WTC11 (cell line): ENCODE results near the gene ZFAND6. TPM values are rescaled to one million over a fixed set of nuclear protein-coding genes. Genes with fewer than 3 reads are reported as not detected.

Source experiments
- ATAC-seq: fragments of 200-7000 bp; cut with Tn5 transposase; 2 replicates; pipeline ENCODE4 v1.10.0; 2021; ENCODE audit warnings: mild to moderate bottlenecking, moderate library complexity
- CTCF ChIA-PET: fragments of 300-600 bp; sonication (Branson Sonifier 250); formaldehyde crosslinking; loops from one replicate; lab custom pipeline; 2021; ENCODE audit warnings: antibody characterized with exemption; lab: Charles Lee
- POLR2A ChIA-PET: fragments of 350-600 bp; sonication (Branson Sonifier 250); formaldehyde crosslinking; loops from one replicate; lab custom pipeline; 2021; ENCODE audit warnings: antibody characterized with exemption; lab: Charles Lee
- DNase-seq: peaks from one replicate; pipeline ENCODE4 v3.0.0; 2021; ENCODE audit warnings: low spot score
- H3K27ac Mint-ChIP-seq: 2 replicates; pipeline ENCODE4 v1.8.0; 2021; ENCODE audit warnings: mixed read lengths
- H3K27me3 Mint-ChIP-seq: 2 replicates; pipeline ENCODE4 v1.8.0; 2021; ENCODE audit warnings: low read depth, mild to moderate bottlenecking, moderate library complexity, mixed read lengths
- H3K36me3 Mint-ChIP-seq: 2 replicates; pipeline ENCODE4 v1.8.0; 2021; ENCODE audit warnings: mixed read lengths
- H3K4me1 Mint-ChIP-seq: 2 replicates; pipeline ENCODE4 v1.8.0; 2022; ENCODE audit warnings: mixed read lengths
- H3K4me3 Mint-ChIP-seq: 2 replicates; pipeline ENCODE4 v1.8.0; 2021; ENCODE audit warnings: mild to moderate bottlenecking, moderate library complexity, mixed read lengths
- H3K9me3 Mint-ChIP-seq: 2 replicates; pipeline ENCODE4 v1.8.0; 2021; ENCODE audit warnings: mixed read lengths
- ATF1 ChIP-seq: sonication (generic); formaldehyde crosslinking; IDR thresholded peaks from 2 replicates; pipeline ENCODE4 v1.8.1; 2023; ENCODE audit warnings: mild to moderate bottlenecking, moderate library complexity, missing genetic modification reagents
- CREM ChIP-seq: sonication (generic); formaldehyde crosslinking; IDR thresholded peaks from 2 replicates; pipeline ENCODE4 v1.8.1; 2022; ENCODE audit warnings: mild to moderate bottlenecking, missing genetic modification reagents, moderate library complexity
- ELF4 ChIP-seq: sonication (generic); formaldehyde crosslinking; IDR thresholded peaks from 2 replicates; pipeline ENCODE4 v1.8.1; 2022; ENCODE audit warnings: low read depth, mild to moderate bottlenecking, moderate library complexity, missing genetic modification reagents
- ETV6 ChIP-seq: sonication (generic); formaldehyde crosslinking; IDR thresholded peaks from 2 replicates; pipeline ENCODE4 v1.8.1; 2022; ENCODE audit warnings: mild to moderate bottlenecking, missing genetic modification reagents
- FOXK1 ChIP-seq: sonication (generic); formaldehyde crosslinking; IDR thresholded peaks from 2 replicates; pipeline ENCODE4 v1.8.0; 2022; ENCODE audit warnings: mild to moderate bottlenecking, moderate library complexity, missing genetic modification reagents
- GABPB1 ChIP-seq: sonication (generic); formaldehyde crosslinking; IDR thresholded peaks from 2 replicates; pipeline ENCODE4 v1.8.1; 2023; ENCODE audit warnings: mild to moderate bottlenecking, missing genetic modification reagents
- GTF2I ChIP-seq: fragments of 250-450 bp; sonication (Bioruptor Pico); conservative IDR thresholded peaks from 2 replicates; pipeline ENCODE4 v1.4.0; 2021; ENCODE audit warnings: mild to moderate bottlenecking
- HMGA2 ChIP-seq: fragments of 250-450 bp; sonication (Bioruptor Pico); IDR thresholded peaks from 2 replicates; pipeline ENCODE4 v1.4.0; 2021; ENCODE audit warnings: mild to moderate bottlenecking, moderate library complexity
- JAZF1 ChIP-seq: fragments of 250-450 bp; sonication (Bioruptor Pico); IDR thresholded peaks from 2 replicates; pipeline ENCODE4 v1.9.0; 2021; ENCODE audit warnings: moderate library complexity, mild to moderate bottlenecking, inconsistent platforms
- JUN ChIP-seq: sonication (generic); formaldehyde crosslinking; IDR thresholded peaks from 2 replicates; pipeline ENCODE4 v1.8.0; 2023; ENCODE audit warnings: mild to moderate bottlenecking, missing genetic modification reagents
- NFYB ChIP-seq: sonication (generic); formaldehyde crosslinking; conservative IDR thresholded peaks from 2 replicates; pipeline ENCODE4 v1.8.0; 2022; ENCODE audit warnings: low read depth, missing genetic modification reagents
- NR2C2 ChIP-seq: sonication (generic); formaldehyde crosslinking; IDR thresholded peaks from 2 replicates; pipeline ENCODE4 v1.8.0; 2022; ENCODE audit warnings: mild to moderate bottlenecking, missing genetic modification reagents
- OVOL2 ChIP-seq: fragments of 250-450 bp; sonication (Bioruptor Pico); IDR thresholded peaks from 2 replicates; pipeline ENCODE4 v1.9.0; 2021; ENCODE audit warnings: mild to moderate bottlenecking, borderline replicate concordance
- TP53 ChIP-seq: sonication (generic); formaldehyde crosslinking; IDR thresholded peaks from 2 replicates; pipeline ENCODE4 v1.8.1; 2023; ENCODE audit warnings: mild to moderate bottlenecking, missing genetic modification reagents
- ZNF138 ChIP-seq: sonication (generic); formaldehyde crosslinking; conservative IDR thresholded peaks from 2 replicates; pipeline ENCODE4 v1.8.1; 2022; ENCODE audit warnings: mild to moderate bottlenecking, moderate library complexity, missing genetic modification reagents
- ZNF317 ChIP-seq: sonication (generic); formaldehyde crosslinking; IDR thresholded peaks from 2 replicates; pipeline ENCODE4 v1.8.1; 2023; ENCODE audit warnings: low read depth, mild to moderate bottlenecking, moderate library complexity, missing genetic modification reagents, borderline replicate concordance
- ZNF416 ChIP-seq: fragments of 250-450 bp; sonication (Bioruptor Pico); IDR thresholded peaks from 2 replicates; pipeline ENCODE4 v1.9.0; 2021; ENCODE audit warnings: mild to moderate bottlenecking, inconsistent platforms
- total RNA-seq: library from RNA; stranded (reverse); gene quantifications from 3 replicates; pipeline ENCODE4 v1.2.3, GENCODE V29; 2021
- TF ChIP-seq, protein P1 (sequence below): sonication (generic); formaldehyde crosslinking; IDR thresholded peaks from 2 replicates; pipeline ENCODE4 v1.8.1; 2022; ENCODE audit warnings: low read depth, missing genetic modification reagents, borderline replicate concordance

The ZFAND6 gene
- total RNA-seq, 1 experiment from 2014 or later = 114 TPM

DNA sequence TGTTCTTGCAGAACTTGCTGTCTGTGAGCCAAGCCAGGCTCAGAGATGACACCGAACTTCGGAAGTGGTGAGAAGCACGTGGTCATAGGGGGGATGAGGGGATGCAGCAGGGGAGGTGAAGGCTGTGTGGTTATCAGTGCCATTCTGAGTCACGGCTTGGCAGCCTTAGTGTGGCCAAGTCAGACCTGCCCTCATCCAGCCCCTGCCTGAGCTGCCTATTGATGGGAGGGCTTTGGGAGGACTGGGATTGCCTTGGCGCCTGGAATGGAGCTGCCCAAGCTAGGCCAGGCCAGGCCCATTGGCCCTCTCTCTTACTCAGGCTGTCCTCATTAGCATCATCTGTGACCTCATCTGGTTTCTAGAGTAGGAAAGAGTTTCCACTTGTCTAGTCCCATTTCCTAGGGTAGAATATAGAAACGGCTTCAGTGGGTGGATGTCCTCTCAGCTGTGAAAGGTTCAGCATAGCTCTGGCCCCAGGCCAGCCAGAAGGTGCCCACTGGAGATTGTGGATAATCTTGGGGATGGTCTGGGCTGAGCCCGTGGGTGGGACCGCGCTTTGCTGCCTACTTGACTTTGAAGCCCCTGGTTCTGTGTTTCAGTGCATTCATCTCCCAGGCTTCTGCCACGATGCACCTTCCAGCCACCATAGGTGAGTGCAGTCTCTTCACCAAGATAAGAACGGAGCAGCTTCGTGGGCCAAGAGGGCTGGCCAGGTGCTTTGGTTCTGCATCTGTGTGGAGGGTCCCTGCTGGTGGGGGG, 100.5 kb downstream of the ZFAND6 start:
- Mint-ChIP-seq H3K27me3 (no peaks in the 10 kb centered on the region), H3K4me1 (peaks cover under 1% of the 10 kb centered on the region; the same call in 1 of the 2 replicates), H3K27ac (no peak overlapping the region), H3K9me3 (no peaks in the 10 kb centered on the region), H3K4me3 (no peak overlapping the region), H3K36me3 (peaks cover 30% of the 10 kb centered on the region)
- DNase-seq (no peak), ATAC-seq (no peak)
- ChIA-PET CTCF (interaction anchor here (1.4 to 1.9 kb wide), 2 partner anchors 13 to 24 kb away, joined by 4 to 6 read pairs; no protein-coding TSS in a partner anchor), POLR2A (interaction anchor here (1.1 kb wide), 1 partner anchor 101 kb away, joined by 3 read pairs; the partner anchor contains the start of gene ZFAND6)
- no peak for TF ChIP-seq JAZF1 (CRISPR knock-in tag)
- TF ChIP-seq NR2C2 = no peak
- no peak for TF ChIP-seq ELF4
- no peak for TF ChIP-seq HMGA2

DNA sequence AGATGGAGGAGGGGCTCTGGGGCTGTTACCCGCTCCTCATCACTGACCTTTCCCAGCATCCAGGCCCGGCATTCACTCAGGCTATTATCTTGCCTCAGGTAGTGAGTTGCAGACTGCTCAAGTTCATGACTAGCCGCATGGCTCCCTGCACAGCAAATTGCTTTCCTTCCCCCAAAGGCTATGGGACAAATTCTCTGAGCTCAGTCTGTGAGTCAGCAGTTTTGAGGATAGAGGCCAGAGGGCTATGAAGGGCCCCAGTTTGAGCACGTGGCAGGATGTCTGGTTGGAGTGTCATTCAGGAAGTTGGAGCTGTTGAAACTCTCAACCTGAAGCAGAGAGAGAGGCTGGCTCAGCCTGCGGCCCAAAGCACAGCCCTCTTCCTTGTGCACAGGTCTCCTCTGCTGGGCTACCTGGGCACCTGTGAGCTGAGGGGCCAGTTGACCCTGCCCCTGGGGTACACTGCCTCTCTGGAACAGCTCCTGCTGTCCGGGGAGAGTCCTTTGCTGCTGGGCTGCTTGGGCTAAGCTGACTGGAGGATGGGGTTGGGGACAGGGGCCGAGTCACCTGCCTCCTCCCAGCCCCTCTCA, 101.2 kb downstream of the ZFAND6 start:
- no peak overlapping the region for H3K27ac Mint-ChIP-seq
- POLR2A ChIA-PET = interaction anchor here (0.6 to 1.1 kb wide), 2 partner anchors 101 to 161 kb away, joined by 3 read pairs; partner anchors contain the start of gene ZFAND6
- peaks cover 30% of the 10 kb centered on the region for H3K36me3 Mint-ChIP-seq
- DNase-seq (no peak), ATAC-seq (no peak; the same call in 1 of the 2 replicates)
- TF ChIP-seq TP53 (CRISPR knock-in tag) = no peak
- peak; percentile 33; the same call in 1 of the 2 replicates for TF ChIP-seq GABPB1 (CRISPR knock-in tag)
- no peaks in the 10 kb centered on the region for H3K4me1 Mint-ChIP-seq
- CTCF ChIA-PET = interaction anchor here (1.4 to 1.9 kb wide), 2 partner anchors 12 to 23 kb away, joined by 4 to 6 read pairs; no protein-coding TSS in a partner anchor
- no peaks in the 10 kb centered on the region for H3K9me3 Mint-ChIP-seq
- H3K27me3 Mint-ChIP-seq = no peaks in the 10 kb centered on the region
- no peak overlapping the region for H3K4me3 Mint-ChIP-seq

DNA sequence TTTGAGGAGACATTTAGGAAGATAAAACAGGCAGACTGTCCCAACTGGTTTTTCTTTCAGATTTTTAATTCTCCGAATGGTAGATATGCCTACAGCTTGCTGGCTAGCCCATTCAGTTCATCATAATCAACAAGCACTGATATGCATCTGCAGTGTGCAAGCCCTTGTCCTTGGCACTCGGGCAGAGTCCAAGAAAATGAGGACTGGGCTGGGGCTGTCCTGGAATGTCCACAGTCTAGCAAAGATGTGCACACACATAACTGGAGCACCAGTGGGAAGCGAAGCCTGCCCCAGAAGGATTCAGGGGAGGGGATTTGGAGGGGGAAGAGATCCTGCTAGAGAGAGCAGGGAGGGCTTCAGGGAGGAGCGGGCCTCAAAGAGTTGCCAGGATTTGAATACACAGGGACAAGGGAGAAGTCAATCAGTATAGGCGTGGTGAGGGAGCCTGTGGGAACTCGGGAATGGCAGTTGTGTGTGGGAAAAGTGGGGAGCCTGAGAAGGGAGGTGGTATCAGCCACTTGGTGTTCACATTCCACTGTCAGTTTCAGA, 102.1 kb downstream of the ZFAND6 start:
- ATAC-seq = no peak
- no peak for DNase-seq
- TF ChIP-seq ELF4 (no peak), ZNF138 (CRISPR knock-in tag) (no peak), ETV6 (no peak), FOXK1 (CRISPR knock-in tag) (no peak), OVOL2 (CRISPR knock-in tag) (no peak), ATF1 (CRISPR knock-in tag) (no peak), GTF2I (CRISPR knock-in tag) (no peak)
- TF ChIP-seq, protein P1, sequence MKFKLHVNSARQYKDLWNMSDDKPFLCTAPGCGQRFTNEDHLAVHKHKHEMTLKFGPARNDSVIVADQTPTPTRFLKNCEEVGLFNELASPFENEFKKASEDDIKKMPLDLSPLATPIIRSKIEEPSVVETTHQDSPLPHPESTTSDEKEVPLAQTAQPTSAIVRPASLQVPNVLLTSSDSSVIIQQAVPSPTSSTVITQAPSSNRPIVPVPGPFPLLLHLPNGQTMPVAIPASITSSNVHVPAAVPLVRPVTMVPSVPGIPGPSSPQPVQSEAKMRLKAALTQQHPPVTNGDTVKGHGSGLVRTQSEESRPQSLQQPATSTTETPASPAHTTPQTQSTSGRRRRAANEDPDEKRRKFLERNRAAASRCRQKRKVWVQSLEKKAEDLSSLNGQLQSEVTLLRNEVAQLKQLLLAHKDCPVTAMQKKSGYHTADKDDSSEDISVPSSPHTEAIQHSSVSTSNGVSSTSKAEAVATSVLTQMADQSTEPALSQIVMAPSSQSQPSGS = no peak
- ChIA-PET CTCF (interaction anchor here (0.6 to 1.9 kb wide), 3 partner anchors 12 to 22 kb away, joined by 4 to 6 read pairs (median 6); no protein-coding TSS in a partner anchor), POLR2A (no interaction called here)
- H3K4me1 Mint-ChIP-seq = no peaks in the 10 kb centered on the region
- peaks cover 30% of the 10 kb centered on the region for H3K36me3 Mint-ChIP-seq
- no peak overlapping the region for H3K27ac Mint-ChIP-seq
- H3K9me3 Mint-ChIP-seq = no peaks in the 10 kb centered on the region
- H3K4me3 Mint-ChIP-seq = no peak overlapping the region
- no peaks in the 10 kb centered on the region for H3K27me3 Mint-ChIP-seq

DNA sequence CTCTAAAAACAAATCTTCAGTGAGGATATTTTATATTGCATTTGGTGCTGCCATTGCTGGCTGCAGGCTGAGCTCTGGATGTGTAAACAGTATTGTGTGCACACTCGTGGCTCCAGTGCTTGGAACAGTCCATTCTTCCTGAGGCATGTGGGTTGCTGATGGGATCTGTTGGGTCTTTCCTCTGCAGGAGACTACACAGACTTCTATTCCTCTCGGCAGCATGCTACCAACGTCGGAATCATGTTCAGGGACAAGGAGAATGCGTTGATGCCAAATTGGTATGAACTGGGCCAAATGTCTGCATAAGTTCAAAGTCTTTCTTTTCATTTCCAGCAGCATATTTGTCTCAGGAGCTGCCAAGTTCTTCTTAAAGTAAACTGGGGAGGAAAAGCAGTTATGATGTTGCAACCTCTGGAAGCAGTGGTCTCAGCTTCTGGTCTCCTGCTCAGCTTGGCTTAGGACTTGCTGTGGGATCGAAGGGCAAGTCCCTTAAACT, 102.6 kb downstream of the ZFAND6 start:
- Mint-ChIP-seq H3K27me3 (no peaks in the 10 kb centered on the region), H3K9me3 (no peaks in the 10 kb centered on the region), H3K4me3 (no peak overlapping the region), H3K4me1 (no peaks in the 10 kb centered on the region), H3K27ac (no peak overlapping the region), H3K36me3 (peaks cover 30% of the 10 kb centered on the region)
- CTCF ChIA-PET = no interaction called here
- DNase-seq (no peak), ATAC-seq (no peak)
- TF ChIP-seq, protein P1 = no peak
- TF ChIP-seq NFYB (no peak), JUN (no peak), GABPB1 (CRISPR knock-in tag) (no peak), ZNF416 (CRISPR knock-in tag) (no peak), ZNF317 (CRISPR knock-in tag) (no peak), TP53 (CRISPR knock-in tag) (no peak), CREM (CRISPR knock-in tag) (no peak)
- POLR2A ChIA-PET = no interaction called here
